ENCODE measurements around the gene PRKG1. TPM values are rescaled to one million over a fixed set of nuclear protein-coding genes. Genes with fewer than 3 reads are reported as not detected.

Gene PRKG1
- total and polyA plus RNA-seq, 2 donors (not counting 1 experiment from before 2014, with no cell fraction given) = not detected

- Histone ChIP-seq H3K9me3 (ENCODE audit: control extremely low read depth in 1 of 3, control insufficient read depth in 2 of 3, insufficient read depth in 1 of 3, low read length in 2 of 3) (no peaks in the 10 kb centered on the region), H2AFZ (ENCODE audit: insufficient read depth, low read depth, low read length, poor library complexity, severe bottlenecking) (no peak overlapping the region), H3K4me3 (ENCODE audit: control extremely low read depth in 1 of 5, extremely low read depth in 1 of 5, insufficient read depth in 1 of 5, low read depth in 2 of 5, low read length in 4 of 5) (no peak overlapping the region), H3K9ac (ENCODE audit: low read length) (no peak overlapping the region), H3K36me3 (replicated peaks in 1 of 2; ENCODE audit: control extremely low read depth in 1 of 2, control insufficient read depth in 1 of 2, extremely low read depth in 1 of 2, insufficient read depth in 2 of 2, low read length in 1 of 2) (no peaks in the 10 kb centered on the region), H3K4me1 (ENCODE audit: control insufficient read depth in 2 of 2, insufficient read depth in 2 of 2, low read length in 2 of 2) (no peaks in the 10 kb centered on the region), H4K20me1 (ENCODE audit: control insufficient read depth, insufficient read depth, low read length, poor library complexity, severe bottlenecking) (no peaks in the 10 kb centered on the region), H3K27ac (ENCODE audit: low read length in 2 of 2) (no peak overlapping the region), H3K79me2 (ENCODE audit: control insufficient read depth, insufficient read depth, low read length) (no peaks in the 10 kb centered on the region), H3K27me3 (replicated peaks in 1 of 4; ENCODE audit: control extremely low read depth in 1 of 4, control insufficient read depth in 3 of 4, insufficient read depth in 4 of 4, low read length in 3 of 4) (no peaks in the 10 kb centered on the region), H3K4me2 (replicated peaks; ENCODE audit: low read depth, low read length, poor library complexity, severe bottlenecking) (no peak overlapping the region)
- no CpG with 5 or more reads among the region's 1 CpG for WGBS (ENCODE audit: insufficient coverage)
- no peaks in the 10 kb centered on the region for H3K4me1 Mint-ChIP-seq
- no peak for DNase-seq
- no peak for TF ChIP-seq EZH2 (IDR thresholded peaks at IDR 0.05; ENCODE audit: borderline replicate concordance, insufficient read depth, low read depth, low read length, poor library complexity, severe bottlenecking)
- no peak for TF ChIP-seq CTCF (IDR thresholded peaks at IDR 0.05)
- H3K4me3 Mint-ChIP-seq = no peak overlapping the region
- H3K27ac Mint-ChIP-seq = no peak overlapping the region
- no peaks in the 10 kb centered on the region for H3K9me3 Mint-ChIP-seq (ENCODE audit: insufficient read depth)
- intact Hi-C loops (cut with micrococcal nuclease) = no loop called here
- POLR2A ChIA-PET = no interaction called here
- H3K27me3 Mint-ChIP-seq = no peaks in the 10 kb centered on the region
- CTCF ChIA-PET = no interaction called here
- ATAC-seq (ENCODE audit: low read depth) = no peak
Observed at GRCh38 chr10:52335665-52336064, 1261.4 kb downstream of the PRKG1 start.

- no peaks in the 10 kb centered on the region for H4K20me1 ChIP-seq (ENCODE audit: control insufficient read depth, insufficient read depth, low read length, poor library complexity, severe bottlenecking)
- Mint-ChIP-seq H3K27ac (no peak overlapping the region), H3K4me1 (no peaks in the 10 kb centered on the region), H3K9me3 (ENCODE audit: insufficient read depth) (no peaks in the 10 kb centered on the region), H3K4me3 (no peak overlapping the region), H3K27me3 (no peaks in the 10 kb centered on the region)
- H2AFZ ChIP-seq (ENCODE audit: insufficient read depth, low read depth, low read length, poor library complexity, severe bottlenecking) = no peak overlapping the region
- H3K27me3 ChIP-seq (replicated peaks in 1 of 4; ENCODE audit: control extremely low read depth in 1 of 4, control insufficient read depth in 3 of 4, insufficient read depth in 4 of 4, low read length in 3 of 4) = no peaks in the 10 kb centered on the region
- POLR2A ChIA-PET = no interaction called here
- H3K9me3 ChIP-seq (ENCODE audit: control extremely low read depth in 1 of 3, control insufficient read depth in 2 of 3, insufficient read depth in 1 of 3, low read length in 2 of 3) = no peaks in the 10 kb centered on the region
- DNase-seq (no peak), ATAC-seq (ENCODE audit: low read depth) (no peak)
- H3K27ac ChIP-seq (ENCODE audit: low read length in 2 of 2) = no peak overlapping the region
- H3K4me3 ChIP-seq (ENCODE audit: control extremely low read depth in 1 of 5, extremely low read depth in 1 of 5, insufficient read depth in 1 of 5, low read depth in 2 of 5, low read length in 4 of 5) = no peak overlapping the region
- TF ChIP-seq EZH2 (IDR thresholded peaks at IDR 0.05; ENCODE audit: borderline replicate concordance, insufficient read depth, low read depth, low read length, poor library complexity, severe bottlenecking) = no peak
- TF ChIP-seq CTCF (IDR thresholded peaks at IDR 0.05) = no peak
- H3K9ac ChIP-seq (ENCODE audit: low read length) = no peak overlapping the region
- CTCF ChIA-PET = no interaction called here
- H3K4me1 ChIP-seq (ENCODE audit: control insufficient read depth in 2 of 2, insufficient read depth in 2 of 2, low read length in 2 of 2) = no peaks in the 10 kb centered on the region
- no CpG with 5 or more reads among the region's 1 CpG for WGBS (ENCODE audit: insufficient coverage)
- H3K4me2 ChIP-seq (replicated peaks; ENCODE audit: low read depth, low read length, poor library complexity, severe bottlenecking) = no peak overlapping the region
- H3K36me3 ChIP-seq (replicated peaks in 1 of 2; ENCODE audit: control extremely low read depth in 1 of 2, control insufficient read depth in 1 of 2, extremely low read depth in 1 of 2, insufficient read depth in 2 of 2, low read length in 1 of 2) = no peaks in the 10 kb centered on the region
- intact Hi-C loops (cut with micrococcal nuclease) = no loop called here
- H3K79me2 ChIP-seq (ENCODE audit: control insufficient read depth, insufficient read depth, low read length) = no peaks in the 10 kb centered on the region
Observed at GRCh38 chr10:52337225-52337624, 1262.9 kb downstream of the PRKG1 start.

All from B cell (primary cell).